Measurements from ENCODE around the gene CABCOCO1. TPM values are rescaled to one million over a fixed set of nuclear protein-coding genes. Genes with fewer than 3 reads are reported as not detected.

CABCOCO1 gene
- polyA plus RNA-seq, 1 donor (not counting 4 experiments of a cell fraction or from before 2014, with no cell fraction given): 0.17 TPM

GRCh38 chr10:61774031-61774430 lies 111.3 kb downstream of the CABCOCO1 start:
- H2AFZ ChIP-seq (ENCODE audit: control insufficient read depth, low read length): no peak overlapping the region
- no peaks in the 10 kb centered on the region for H3K9me1 ChIP-seq (ENCODE audit: control insufficient read depth, extremely low read depth, insufficient read depth, low read length)
- H3K27me3 ChIP-seq (ENCODE audit: control insufficient read depth, extremely low read depth, insufficient read depth, low read length): no peaks in the 10 kb centered on the region
- H4K20me1 ChIP-seq (ENCODE audit: control insufficient read depth, extremely low read depth, insufficient read depth, low read length): no peaks in the 10 kb centered on the region
- H3K36me3 ChIP-seq (ENCODE audit: control insufficient read depth in 2 of 2, extremely low read depth in 1 of 2, insufficient read depth in 2 of 2, low read length in 2 of 2): no peaks in the 10 kb centered on the region
- H3K79me2 ChIP-seq (ENCODE audit: control insufficient read depth, insufficient read depth, low read length): no peaks in the 10 kb centered on the region
- FAIRE-seq: no peak
- no peak overlapping the region for H3K9ac ChIP-seq (ENCODE audit: control insufficient read depth, extremely low read depth, insufficient read depth, low read length)
- no peak overlapping the region for H3K4me3 ChIP-seq (ENCODE audit: control insufficient read depth in 2 of 3, extremely low read depth in 1 of 3, insufficient read depth in 2 of 3, low read depth in 1 of 3, low read length in 3 of 3)
- H3K4me1 ChIP-seq (ENCODE audit: control insufficient read depth, extremely low read depth, insufficient read depth, low read length): no peaks in the 10 kb centered on the region
- H3K4me2 ChIP-seq (ENCODE audit: control insufficient read depth, extremely low read depth, insufficient read depth, low read depth, low read length): no peak overlapping the region
- H3K27ac ChIP-seq (ENCODE audit: control insufficient read depth, insufficient read depth, low read length): no peak overlapping the region
- dilution Hi-C loops (cut with MboI; ENCODE audit: extremely low pct_ligation_motif_present, low sequenced_read_pairs): no loop called here
- TF ChIP-seq EZH2 (IDR thresholded peaks at IDR 0.05; ENCODE audit: low read length) (no peak), CTCF (optimal IDR thresholded peaks at IDR 0.05 in 1 of 3, IDR thresholded peaks at IDR 0.05 in 1 of 3, conservative IDR thresholded peaks at IDR 0.05 in 1 of 3; ENCODE audit: extremely low read depth in 1 of 3, insufficient read depth in 2 of 3, low read length in 3 of 3) (no peak)
- no peak for DNase-seq (ENCODE audit: low read depth, low spot score)
- H3K9me3 ChIP-seq (ENCODE audit: control insufficient read depth, low read depth, low read length): no peaks in the 10 kb centered on the region

GRCh38 chr10:61775111-61775510 lies 112.4 kb downstream of the CABCOCO1 start:
- FAIRE-seq: no peak
- TF ChIP-seq EZH2 (IDR thresholded peaks at IDR 0.05; ENCODE audit: low read length): no peak

GRCh38 chr10:61776615-61777266 lies 114.0 kb downstream of the CABCOCO1 start:
- Histone ChIP-seq H3K79me2 (ENCODE audit: control insufficient read depth, insufficient read depth, low read length) (no peaks in the 10 kb centered on the region), H3K4me1 (ENCODE audit: control insufficient read depth, extremely low read depth, insufficient read depth, low read length) (peaks cover 3% of the 10 kb centered on the region), H3K9ac (ENCODE audit: control insufficient read depth, extremely low read depth, insufficient read depth, low read length) (no peak overlapping the region), H3K27ac (ENCODE audit: control insufficient read depth, insufficient read depth, low read length) (no peak overlapping the region), H3K9me1 (ENCODE audit: control insufficient read depth, extremely low read depth, insufficient read depth, low read length) (no peaks in the 10 kb centered on the region), H3K36me3 (ENCODE audit: control insufficient read depth in 2 of 2, extremely low read depth in 1 of 2, insufficient read depth in 2 of 2, low read length in 2 of 2) (no peaks in the 10 kb centered on the region), H3K9me3 (ENCODE audit: control insufficient read depth, low read depth, low read length) (no peaks in the 10 kb centered on the region), H3K4me2 (ENCODE audit: control insufficient read depth, extremely low read depth, insufficient read depth, low read depth, low read length) (no peak overlapping the region), H2AFZ (ENCODE audit: control insufficient read depth, low read length) (no peak overlapping the region), H3K4me3 (ENCODE audit: control insufficient read depth in 2 of 3, extremely low read depth in 1 of 3, insufficient read depth in 2 of 3, low read depth in 1 of 3, low read length in 3 of 3) (no peak overlapping the region), H3K27me3 (ENCODE audit: control insufficient read depth, extremely low read depth, insufficient read depth, low read length) (no peaks in the 10 kb centered on the region), H4K20me1 (ENCODE audit: control insufficient read depth, extremely low read depth, insufficient read depth, low read length) (no peaks in the 10 kb centered on the region)
- dilution Hi-C loops (cut with MboI; ENCODE audit: extremely low pct_ligation_motif_present, low sequenced_read_pairs): no loop called here
- no peak for DNase-seq (ENCODE audit: low read depth, low spot score)
- no peak for FAIRE-seq
- TF ChIP-seq EZH2 (IDR thresholded peaks at IDR 0.05; ENCODE audit: low read length) (no peak), CTCF (optimal IDR thresholded peaks at IDR 0.05 in 1 of 3, IDR thresholded peaks at IDR 0.05 in 1 of 3, conservative IDR thresholded peaks at IDR 0.05 in 1 of 3; ENCODE audit: extremely low read depth in 1 of 3, insufficient read depth in 2 of 3, low read length in 3 of 3) (no peak)

More at GRCh38 chr10:61775111-61775510, 112.4 kb downstream of the CABCOCO1 start:
- no peak overlapping the region for H3K4me2 ChIP-seq (ENCODE audit: control insufficient read depth, extremely low read depth, insufficient read depth, low read depth, low read length)
- no peaks in the 10 kb centered on the region for H3K4me1 ChIP-seq (ENCODE audit: control insufficient read depth, extremely low read depth, insufficient read depth, low read length)
- no peak overlapping the region for H3K9ac ChIP-seq (ENCODE audit: control insufficient read depth, extremely low read depth, insufficient read depth, low read length)
- no peaks in the 10 kb centered on the region for H3K79me2 ChIP-seq (ENCODE audit: control insufficient read depth, insufficient read depth, low read length)
- no peaks in the 10 kb centered on the region for H3K36me3 ChIP-seq (ENCODE audit: control insufficient read depth in 2 of 2, extremely low read depth in 1 of 2, insufficient read depth in 2 of 2, low read length in 2 of 2)
- no peaks in the 10 kb centered on the region for H3K9me1 ChIP-seq (ENCODE audit: control insufficient read depth, extremely low read depth, insufficient read depth, low read length)
- no peak overlapping the region for H3K4me3 ChIP-seq (ENCODE audit: control insufficient read depth in 2 of 3, extremely low read depth in 1 of 3, insufficient read depth in 2 of 3, low read depth in 1 of 3, low read length in 3 of 3)
- no peaks in the 10 kb centered on the region for H3K27me3 ChIP-seq (ENCODE audit: control insufficient read depth, extremely low read depth, insufficient read depth, low read length)
- no peaks in the 10 kb centered on the region for H3K9me3 ChIP-seq (ENCODE audit: control insufficient read depth, low read depth, low read length)
- no peak overlapping the region for H3K27ac ChIP-seq (ENCODE audit: control insufficient read depth, insufficient read depth, low read length)
- dilution Hi-C loops (cut with MboI; ENCODE audit: extremely low pct_ligation_motif_present, low sequenced_read_pairs): no loop called here
- H4K20me1 ChIP-seq (ENCODE audit: control insufficient read depth, extremely low read depth, insufficient read depth, low read length): no peaks in the 10 kb centered on the region
- DNase-seq (ENCODE audit: low read depth, low spot score): no peak
- H2AFZ ChIP-seq (ENCODE audit: control insufficient read depth, low read length): no peak overlapping the region
